HL-60/S4 (cell line): ENCODE measurements around the gene BPGM.
"Not testable (repeated sequence)": the region's sequence is repeated elsewhere in the genome, so short reads cannot be mapped to it uniquely, and the experiment has no call there.

Experiments used
- in situ Hi-C: fragments of 300-500 bp; cut with MboI; formaldehyde crosslinking; loops from 2 replicates; pipeline ENCODE4 v1.14.3; 2022; ENCODE audit warnings: low sequenced_read_pairs

BPGM gene

DNA sequence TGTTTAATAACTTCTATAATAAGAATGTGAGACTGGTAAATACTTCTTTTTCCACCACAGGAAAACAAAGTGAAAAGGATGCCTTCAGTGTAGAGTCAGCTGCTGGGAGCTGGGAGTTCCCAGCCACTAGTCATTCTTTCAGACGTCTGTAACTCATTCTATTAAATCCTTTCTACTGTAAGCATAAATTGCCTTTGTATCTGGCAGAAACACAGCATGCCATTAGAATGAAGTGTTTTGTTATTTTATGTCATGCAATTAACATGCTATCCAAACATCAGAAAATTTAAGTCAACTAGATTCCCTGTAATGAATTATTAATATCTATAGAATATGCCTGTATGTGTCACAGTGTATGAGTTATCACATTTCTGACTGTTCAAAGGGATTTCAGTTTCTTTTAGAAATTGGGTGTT, 14.3 kb downstream of the BPGM start:
- in situ Hi-C loops: no loop called here

DNA sequence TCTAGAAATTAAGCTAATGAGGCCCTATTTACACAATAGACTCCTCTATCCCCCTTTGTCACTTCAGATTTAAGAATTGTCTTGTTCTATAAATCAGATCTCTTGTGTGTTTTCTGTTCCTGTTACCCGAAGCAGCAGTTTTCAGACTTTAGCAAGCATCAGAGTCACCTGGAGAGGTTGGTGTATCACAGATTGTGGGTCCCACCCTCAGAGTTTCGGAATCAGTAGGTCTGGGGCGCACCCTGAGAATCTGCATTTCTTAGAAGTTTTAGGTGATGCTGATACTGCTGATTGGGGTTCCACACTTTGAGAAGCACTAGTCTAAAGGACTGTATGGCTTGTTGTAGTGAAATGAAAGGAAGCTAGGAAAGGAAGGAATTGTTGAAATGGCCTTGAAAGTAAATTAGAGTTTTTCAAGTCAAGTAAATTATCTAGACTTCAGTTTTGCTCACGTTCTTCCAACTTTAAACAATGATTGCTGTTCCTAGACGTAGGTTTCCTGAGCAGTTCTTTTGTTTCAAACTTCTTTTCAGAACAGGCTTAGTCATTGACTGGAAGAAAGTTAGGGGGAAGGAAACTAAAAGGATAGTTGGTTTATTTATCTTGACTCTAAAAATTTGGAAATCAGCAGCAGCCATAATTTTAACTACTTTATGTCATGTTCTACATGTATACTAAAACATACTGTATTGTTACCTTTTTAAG, 15.7 kb downstream of the BPGM start:
- in situ Hi-C loops: no loop called here

DNA sequence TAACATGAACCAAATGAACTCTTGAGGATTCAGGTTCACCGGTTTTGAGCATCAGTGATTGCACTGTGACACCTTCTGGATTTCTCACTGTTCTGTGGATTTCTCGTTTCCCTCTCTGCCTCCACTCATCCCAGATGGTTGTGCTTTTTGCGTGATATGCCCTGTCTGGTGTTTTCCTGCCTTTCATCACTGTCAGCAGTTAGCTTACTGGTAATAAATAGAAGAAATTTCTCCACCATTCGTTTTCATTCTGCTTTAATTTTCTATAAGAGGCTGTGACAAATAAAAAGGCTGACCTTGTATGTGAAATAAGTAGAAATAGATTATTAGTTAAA, 16.2 kb downstream of the BPGM start:
- in situ Hi-C loops: no loop called here

DNA sequence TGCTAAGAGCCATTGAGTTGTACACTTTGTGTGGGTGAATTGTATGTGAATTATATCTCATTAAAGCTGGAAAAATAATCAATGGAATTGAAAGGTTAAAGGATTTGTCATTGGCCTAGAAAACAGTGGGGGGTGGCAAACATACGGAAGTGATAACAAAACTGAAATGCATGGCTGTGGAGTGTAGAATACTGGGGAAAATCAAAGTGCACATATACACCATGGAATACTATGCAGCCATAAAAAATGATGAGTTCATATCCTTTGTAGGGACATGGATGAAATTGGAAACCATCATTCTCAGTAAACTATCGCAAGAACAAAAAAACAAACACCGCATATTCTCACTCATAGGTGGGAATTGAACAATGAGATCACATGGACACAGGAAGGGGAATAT, 18.4 kb downstream of the BPGM start:
- in situ Hi-C loops: not testable (repeated sequence)

DNA sequence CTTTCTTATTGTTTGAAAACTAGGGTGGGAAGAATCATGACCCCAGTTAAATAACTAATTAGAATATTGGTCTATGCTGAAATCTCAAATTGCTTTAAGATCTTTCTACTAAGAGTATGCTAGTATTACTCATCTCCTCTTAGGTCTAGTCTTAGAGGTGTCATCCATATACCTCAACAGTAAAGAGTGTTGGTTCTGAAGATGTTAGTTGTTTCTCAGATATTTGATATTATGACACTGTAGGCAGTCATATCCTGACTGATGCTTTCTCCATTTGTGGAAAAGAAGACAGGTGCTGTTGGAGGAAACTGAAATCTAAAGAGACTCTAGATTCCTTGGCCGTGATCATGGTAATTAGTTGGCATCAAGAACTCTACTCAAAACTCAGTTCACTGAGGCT, 21.2 kb downstream of the BPGM start:
- in situ Hi-C loops: no loop called here

DNA sequence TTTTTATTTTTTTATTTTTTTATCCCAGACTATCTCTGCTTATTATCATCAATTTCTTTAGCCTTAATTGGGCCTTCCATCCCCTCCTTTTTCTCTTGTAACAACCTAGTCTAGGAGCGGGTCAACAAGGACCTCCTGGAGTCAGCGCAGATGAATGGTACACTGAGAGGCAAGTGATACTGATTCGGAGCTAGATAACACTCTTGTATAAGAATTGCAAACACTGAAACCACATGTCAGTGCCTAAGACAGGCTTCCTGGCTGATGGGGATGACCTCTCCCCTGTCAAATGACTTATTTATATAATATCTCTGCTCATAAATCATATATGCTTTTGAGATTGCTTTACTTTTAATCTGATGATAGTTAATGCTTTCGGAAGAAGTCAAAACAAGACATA, 22.7 kb downstream of the BPGM start:
- in situ Hi-C loops: no loop called here

DNA sequence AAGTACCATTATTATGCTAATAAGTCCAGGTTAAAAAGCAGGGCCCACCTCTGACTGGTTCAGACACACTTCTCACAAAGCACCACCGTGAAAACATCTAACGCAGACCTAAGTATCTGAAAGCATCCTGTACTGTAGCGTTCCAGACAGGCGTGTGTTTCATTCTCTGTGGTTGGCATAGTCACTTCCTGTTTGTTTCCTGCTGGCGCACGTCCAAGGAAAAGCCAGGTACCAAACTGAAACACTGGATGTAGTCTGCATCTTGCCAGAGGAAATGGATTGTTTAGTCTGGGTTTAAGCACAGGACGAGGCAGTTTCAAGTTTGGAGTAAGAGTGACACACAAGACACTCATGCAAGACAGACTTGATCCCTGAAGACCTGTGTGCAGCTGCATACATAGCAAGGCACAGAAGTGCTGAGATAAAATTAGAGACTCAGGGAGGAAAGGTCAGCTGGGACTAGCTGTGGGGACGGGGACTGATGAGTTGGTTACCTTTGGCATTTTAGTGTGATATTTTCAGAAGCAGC, 23.3 kb downstream of the BPGM start:
- in situ Hi-C loops: no loop called here

DNA sequence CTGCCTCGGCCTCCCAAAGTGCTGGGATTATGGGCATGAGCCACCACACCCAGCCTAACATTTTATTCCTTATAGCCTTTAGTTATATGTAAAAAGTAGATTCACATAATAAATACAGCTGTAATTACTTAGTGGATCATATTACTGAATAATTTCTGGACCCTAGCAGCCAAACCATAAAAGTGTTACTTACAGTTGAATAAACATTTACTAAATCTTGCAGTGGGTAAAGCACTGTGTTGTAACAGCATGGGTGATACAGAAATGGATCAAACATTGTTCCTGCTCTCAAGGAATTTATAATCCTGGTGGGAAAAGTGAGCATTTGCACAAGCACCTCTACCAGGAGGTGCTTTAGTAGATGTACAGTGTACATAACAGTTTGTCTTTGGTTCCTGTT, 25.0 kb downstream of the BPGM start:
- in situ Hi-C loops: no loop called here

DNA sequence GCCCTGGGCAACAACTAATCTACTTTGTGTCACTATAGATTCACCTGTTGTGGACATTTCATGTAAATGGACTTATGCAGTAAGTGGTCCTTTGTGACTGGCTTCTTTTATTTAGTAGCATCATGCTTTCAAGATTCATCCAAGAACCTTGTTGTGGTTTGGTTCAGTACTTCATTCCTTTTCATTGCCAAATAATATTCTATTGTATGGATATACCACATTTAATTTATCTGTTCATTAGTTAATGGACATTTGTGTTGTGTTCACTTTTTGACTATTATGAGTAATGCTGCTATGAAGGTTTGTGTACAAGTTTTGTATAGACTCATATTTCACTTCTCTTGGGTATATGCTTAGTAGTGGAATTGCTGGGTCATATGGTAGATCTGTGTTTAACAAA, 27.8 kb downstream of the BPGM start:
- in situ Hi-C loops: no loop called here

DNA sequence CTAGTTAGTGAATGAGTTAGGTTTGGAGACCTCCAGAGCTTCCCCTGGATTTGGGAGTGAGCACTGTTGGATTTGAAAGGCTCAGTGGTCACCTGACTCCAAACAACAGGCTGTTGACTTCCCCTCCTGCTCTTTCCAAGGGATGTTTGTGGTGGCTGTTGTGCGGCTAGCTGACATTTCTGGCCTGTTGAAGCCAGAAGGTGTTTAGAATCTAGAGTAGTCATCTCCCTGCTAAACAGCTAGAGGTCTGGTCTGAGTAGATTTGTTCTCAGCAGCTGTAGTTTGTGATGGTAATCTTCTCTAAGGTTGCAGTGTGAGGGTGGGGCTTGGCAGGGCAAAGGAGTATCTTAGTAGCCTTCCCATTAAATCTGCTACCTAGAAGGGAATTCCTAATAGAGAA, 30.1 kb downstream of the BPGM start:
- in situ Hi-C loops: no loop called here

DNA sequence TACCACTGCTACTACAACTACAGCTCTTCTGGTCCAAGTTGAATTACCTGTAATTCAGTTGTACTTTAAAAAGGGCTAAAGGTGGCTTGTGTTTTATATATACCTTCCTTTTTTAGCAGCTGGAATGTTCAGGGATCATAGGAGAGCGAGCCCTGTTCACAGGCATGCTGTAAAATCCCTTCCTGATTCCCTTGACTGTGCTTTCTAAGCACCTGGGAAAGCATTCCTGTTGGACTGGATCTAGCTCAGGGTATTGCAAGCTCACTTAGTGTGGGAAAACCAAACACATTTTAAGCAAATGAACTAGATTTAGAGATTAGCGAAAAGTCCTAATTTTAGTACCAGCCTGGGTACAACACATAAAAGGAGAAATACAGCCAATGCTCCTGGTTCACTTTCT, 31.5 kb downstream of the BPGM start:
- in situ Hi-C loops: no loop called here

DNA sequence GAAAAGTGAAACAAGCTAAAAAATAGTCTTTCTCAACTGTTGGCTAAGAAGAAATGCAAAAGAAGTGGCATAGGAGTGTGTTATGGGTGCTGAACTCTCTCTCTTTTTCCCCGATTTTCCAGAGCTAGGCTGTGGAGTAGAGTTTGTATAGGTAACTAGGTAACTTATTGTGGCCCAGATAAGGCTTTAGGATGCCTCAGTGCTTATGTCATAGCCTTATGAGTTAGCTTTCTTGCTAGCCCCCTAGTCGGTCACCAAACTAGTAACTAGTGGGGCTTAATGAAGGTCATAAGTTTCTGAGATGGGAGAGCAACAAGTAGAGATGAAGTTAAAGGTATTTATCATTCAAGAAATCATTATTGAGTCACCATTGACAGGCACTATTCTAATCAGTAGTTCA, 32.4 kb downstream of the BPGM start:
- in situ Hi-C loops: no loop called here

DNA sequence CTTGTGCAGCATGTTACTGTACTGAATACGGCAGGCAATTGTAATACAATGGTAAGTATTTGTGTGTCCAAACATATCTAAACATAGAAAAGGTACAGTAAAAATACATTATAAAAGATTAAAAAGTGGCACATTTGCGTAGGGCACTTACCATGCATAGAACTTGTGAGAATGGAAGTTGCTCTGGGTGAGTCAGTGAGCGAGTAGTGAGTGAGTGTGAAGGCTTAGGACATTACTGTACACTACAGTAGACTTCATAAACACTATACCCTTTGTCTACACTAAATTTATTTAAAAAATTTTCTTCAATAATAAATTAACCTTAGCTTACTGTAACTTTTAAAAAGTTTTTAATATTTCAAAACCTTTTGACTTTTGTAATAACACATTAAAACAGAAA, 37.5 kb downstream of the BPGM start:
- in situ Hi-C loops: no loop called here

DNA sequence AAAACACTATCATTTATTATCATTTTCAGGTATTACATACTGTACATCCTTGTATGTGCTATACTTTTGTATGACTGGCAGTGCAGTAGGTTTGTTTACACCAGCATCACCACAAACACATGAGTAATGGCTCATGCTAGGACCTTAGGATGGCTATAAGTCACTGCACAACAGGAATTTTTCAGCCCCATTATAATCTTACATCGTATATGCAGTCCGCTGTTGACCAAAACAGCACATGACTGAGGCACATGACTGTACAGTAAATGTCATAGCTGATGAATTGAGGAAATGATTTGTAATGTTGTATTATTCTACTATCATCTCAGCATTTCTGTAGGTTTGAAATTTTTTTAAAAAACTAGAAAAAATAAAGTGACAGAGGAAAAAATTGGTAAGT, 38.6 kb downstream of the BPGM start:
- in situ Hi-C loops: no loop called here

DNA sequence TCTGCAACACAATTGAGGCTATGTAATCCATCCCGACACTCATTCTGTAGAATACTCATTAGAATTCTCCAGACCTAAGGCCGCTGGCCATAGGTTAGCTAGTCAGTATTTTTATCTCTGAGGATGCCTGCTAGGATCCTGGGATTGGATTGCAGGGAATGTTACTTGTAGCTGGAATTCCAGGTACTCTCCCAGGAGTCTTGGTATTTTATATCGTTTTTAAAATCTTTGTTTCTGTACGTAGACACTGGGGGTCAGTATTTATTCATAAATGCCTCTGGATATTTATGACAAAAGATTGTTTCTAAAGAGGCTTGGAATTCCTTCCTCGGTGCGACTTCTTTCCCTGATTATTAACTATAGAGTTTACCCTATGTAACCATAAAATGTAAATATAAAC, 40.1 kb downstream of the BPGM start:
- in situ Hi-C loops: no loop called here

DNA sequence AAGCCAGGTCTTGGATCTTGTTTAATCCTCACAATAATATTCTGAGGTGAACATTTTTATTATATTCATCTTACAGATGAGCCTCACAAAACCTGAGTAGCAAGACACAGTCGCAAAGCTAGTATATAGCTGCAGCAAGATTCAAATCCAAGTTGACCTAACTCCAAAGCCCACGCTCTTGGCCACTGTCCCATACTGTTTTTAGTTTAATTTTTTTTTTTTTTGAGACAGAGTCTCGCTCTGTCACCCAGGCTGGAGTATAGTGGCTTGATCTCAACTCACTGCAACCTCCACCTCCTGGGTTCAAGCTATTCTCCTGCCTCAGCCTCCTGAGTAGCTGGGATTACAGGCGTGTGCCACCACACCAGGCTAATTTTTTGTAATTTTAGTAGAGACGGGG, 42.9 kb downstream of the BPGM start:
- in situ Hi-C loops: not testable (repeated sequence)

DNA sequence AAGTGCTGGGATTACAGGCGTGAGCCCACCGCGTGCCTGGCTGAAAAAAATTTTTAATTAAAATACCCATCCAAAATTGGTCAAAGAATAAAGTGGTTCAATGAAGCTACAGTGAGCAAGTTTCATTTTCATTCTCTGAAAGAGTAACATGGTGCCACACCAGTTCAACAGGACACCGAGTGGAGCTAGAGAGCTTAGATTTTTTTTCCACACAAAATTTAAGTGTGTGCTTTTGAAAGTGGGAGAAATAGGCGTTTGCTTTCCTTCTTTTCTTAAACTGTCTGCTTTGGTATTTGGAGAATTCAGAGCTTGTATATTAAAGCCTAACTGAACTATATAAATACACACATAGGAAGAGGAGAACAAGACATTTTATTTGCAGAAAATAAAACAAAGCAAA, 43.4 kb downstream of the BPGM start:
- in situ Hi-C loops: no loop called here

DNA sequence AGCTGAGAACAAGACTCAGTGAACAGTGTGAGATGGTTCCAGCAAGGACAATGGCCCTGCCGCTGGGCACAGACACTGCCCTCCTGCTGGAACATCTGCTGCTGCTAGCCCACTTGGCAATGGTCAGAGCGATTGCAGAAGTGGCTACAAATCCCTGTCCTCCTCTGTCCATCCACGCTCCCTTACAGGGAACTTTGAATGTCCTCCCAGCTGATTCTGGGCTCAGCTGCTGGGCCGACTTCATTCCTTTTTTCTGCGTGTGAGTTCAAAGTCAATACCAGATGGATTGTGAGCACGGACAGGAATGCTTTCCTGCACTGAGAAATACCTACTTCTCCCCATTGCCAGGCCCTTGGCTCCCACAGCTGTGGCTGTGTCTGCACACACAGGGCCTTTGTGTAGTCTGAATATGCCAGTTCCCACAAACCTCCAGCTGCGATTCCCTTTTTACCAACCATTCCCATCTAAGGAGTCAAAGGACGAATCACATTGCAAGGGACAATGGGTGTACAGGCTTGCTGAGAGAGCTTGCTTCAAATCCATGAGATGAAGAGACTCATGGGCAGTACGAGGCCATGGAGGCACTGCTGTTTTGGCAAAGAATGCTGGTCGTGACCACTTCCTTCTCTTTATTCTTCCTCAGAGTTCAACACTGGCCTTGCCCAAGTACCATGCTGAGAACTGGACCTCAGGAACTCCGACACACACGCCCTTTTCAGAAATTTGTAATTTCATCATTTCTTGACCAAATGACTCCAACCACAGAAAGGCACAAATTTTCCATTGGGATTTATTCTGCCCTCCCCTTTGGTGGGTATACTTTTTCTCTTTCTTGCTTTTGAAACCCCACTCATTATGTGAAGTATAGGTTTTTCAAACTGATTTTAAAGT, 44.2 kb downstream of the BPGM start:
- in situ Hi-C loops: no loop called here

DNA sequence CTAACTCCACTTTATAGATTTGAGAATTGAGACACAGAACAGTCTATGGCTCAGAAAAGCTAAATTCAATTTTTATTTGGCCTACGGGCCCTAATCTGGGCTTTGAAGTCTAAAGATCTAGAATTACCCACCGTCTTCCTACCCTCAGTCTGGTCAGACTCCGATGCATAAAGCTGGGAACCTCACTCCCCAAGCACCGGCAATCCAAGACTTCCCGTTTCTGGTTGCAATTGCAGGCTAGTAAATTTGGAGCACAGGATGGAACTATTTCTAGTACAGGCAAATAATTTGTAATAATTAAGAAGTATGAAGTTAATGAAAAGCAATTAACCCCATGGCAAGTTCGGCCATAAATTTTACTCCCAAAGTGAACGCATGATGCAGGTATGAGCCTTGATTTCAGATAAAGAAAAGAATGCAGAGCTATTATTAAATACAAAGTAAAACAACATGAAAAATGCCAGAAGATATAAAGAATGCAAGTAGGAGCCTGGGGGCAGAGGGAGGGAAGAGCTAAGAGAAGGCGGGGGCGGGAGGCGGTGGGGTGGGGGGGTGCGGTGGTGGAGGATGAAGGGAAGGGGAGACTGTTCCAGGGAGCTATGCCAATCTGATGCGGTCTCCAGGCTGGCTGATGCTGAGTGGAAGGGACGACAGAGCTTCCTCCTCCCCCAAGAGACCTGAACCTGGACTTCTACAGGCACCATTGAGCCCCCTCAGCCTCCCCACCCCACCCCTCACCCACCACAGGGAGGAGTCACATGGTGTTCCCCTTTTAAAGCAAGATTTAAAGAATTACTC, 45.1 kb downstream of the BPGM start:
- in situ Hi-C loops: no loop called here

DNA sequence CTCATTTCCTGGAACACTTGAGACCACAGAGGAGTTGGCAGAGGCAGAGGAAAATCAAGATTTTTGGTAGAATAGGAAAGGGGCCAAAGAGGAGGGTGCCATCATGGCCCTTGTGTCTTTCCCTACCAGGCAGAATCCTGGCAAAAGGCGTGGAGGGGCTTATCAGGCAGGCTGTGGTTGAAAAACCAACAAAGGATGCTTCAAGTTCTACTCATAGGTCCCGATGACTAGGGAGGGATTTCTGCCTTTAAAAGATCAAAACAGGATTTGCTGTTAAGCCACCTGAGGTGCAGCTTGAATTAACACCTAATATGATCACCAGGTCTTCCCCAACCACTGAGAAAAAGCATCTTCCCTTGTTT, 45.7 kb downstream of the BPGM start:
- in situ Hi-C loops: no loop called here

DNA sequence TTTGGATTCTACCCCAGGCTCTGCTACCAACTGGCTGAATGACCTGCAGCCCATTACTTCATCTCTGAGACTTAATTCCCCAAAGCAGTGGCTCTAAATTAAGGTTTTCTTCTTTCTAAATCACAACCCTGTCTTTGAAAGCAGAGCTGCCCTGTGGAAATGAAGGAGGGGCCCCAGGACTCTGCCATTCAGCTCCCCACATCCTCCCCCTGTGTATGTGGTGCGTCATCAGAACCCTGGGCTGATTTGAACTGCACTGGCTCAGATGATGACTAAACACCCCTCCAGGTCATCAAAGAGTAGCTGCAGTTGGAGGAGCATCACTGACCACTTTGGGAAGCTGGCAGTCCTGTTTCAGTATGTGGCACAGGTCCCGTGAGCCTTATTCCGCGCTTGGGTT, 46.6 kb downstream of the BPGM start:
- in situ Hi-C loops: no loop called here

DNA sequence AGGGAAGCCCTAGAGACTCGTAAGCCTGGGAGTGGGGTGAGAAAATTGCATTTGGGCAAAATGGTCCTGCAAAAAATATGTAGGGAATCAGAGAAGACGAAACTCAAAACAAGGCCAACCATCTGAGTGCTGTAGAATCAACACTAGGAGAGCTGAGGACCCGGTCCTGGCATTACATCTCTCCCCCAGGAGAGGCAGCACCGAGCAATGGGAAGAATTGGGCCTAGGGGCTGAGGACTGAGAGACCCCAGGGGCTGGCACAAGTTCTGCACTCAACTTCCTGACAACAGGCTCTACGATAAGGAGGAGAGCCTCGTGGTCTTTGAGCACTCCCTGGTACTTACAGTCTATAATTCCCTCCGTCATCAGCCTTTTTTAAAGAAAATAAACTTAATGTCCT, 47.6 kb downstream of the BPGM start:
- in situ Hi-C loops: no loop called here
